ENCODE data around the gene TP53I13. TPM values are rescaled to one million over a fixed set of nuclear protein-coding genes. Genes with fewer than 3 reads are reported as not detected.

TP53I13 gene
- total and polyA plus RNA-seq, 2 of the 13 experiments (the other 11 are each of a cell fraction or from before 2014, with no cell fraction given) = 16.9 to 25.7 TPM

DNA sequence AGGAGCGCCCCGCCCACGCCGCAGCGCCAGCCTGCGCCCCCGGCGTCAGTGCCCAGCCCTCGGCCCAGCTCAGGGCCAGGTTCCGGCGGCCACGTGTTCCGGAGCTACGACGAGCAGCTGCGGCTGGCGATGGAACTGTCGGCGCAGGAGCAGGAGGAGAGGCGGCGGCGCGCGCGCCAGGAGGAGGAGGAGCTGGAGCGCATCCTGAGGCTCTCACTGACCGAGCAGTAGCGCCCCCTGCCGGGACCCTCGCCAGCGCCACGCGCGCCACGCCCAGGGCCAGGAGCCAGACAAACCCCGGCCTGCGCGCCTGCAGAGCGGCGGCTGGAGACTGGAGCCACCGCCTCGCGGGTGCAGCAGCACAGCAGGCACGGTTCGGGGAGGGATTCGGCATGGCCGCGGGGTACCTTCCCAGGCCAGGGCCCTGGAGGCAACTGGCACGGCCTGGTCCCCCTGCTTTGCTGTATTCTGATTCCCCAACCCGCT, 44.9 kb downstream of the TP53I13 start (continued):
- TF ChIP-seq, protein P1, sequence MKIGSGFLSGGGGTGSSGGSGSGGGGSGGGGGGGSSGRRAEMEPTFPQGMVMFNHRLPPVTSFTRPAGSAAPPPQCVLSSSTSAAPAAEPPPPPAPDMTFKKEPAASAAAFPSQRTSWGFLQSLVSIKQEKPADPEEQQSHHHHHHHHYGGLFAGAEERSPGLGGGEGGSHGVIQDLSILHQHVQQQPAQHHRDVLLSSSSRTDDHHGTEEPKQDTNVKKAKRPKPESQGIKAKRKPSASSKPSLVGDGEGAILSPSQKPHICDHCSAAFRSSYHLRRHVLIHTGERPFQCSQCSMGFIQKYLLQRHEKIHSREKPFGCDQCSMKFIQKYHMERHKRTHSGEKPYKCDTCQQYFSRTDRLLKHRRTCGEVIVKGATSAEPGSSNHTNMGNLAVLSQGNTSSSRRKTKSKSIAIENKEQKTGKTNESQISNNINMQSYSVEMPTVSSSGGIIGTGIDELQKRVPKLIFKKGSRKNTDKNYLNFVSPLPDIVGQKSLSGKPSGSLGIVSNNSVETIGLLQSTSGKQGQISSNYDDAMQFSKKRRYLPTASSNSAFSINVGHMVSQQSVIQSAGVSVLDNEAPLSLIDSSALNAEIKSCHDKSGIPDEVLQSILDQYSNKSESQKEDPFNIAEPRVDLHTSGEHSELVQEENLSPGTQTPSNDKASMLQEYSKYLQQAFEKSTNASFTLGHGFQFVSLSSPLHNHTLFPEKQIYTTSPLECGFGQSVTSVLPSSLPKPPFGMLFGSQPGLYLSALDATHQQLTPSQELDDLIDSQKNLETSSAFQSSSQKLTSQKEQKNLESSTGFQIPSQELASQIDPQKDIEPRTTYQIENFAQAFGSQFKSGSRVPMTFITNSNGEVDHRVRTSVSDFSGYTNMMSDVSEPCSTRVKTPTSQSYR (CRISPR knock-in tag; IDR thresholded peaks at IDR 0.05; ENCODE audit: borderline replicate concordance) = peak; percentile 56; the same call in 1 of the 2 replicates
- TF ChIP-seq, protein P2, sequence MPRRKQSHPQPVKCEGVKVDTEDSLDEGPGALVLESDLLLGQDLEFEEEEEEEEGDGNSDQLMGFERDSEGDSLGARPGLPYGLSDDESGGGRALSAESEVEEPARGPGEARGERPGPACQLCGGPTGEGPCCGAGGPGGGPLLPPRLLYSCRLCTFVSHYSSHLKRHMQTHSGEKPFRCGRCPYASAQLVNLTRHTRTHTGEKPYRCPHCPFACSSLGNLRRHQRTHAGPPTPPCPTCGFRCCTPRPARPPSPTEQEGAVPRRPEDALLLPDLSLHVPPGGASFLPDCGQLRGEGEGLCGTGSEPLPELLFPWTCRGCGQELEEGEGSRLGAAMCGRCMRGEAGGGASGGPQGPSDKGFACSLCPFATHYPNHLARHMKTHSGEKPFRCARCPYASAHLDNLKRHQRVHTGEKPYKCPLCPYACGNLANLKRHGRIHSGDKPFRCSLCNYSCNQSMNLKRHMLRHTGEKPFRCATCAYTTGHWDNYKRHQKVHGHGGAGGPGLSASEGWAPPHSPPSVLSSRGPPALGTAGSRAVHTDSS (CRISPR knock-in tag; conservative IDR thresholded peaks at IDR 0.05) = no peak
- TF ChIP-seq ZNF20 (CRISPR knock-in tag; IDR thresholded peaks at IDR 0.05) (no peak), MZF1 (CRISPR knock-in tag; IDR thresholded peaks at IDR 0.05; ENCODE audit: borderline replicate concordance) (no peak), ZNF703 (CRISPR knock-in tag; IDR thresholded peaks at IDR 0.05; ENCODE audit: borderline replicate concordance) (no peak), HNF4A (CRISPR knock-in tag; IDR thresholded peaks at IDR 0.05) (no peak), ZNF564 (CRISPR knock-in tag; IDR thresholded peaks at IDR 0.05) (peak; percentile 92), TBX3 (IDR thresholded peaks at IDR 0.05; ENCODE audit: borderline replicate concordance) (no peak), MIER2 (CRISPR knock-in tag; IDR thresholded peaks at IDR 0.05) (peak; percentile 60; the same call in 1 of the 2 replicates), ZNF12 (CRISPR knock-in tag; IDR thresholded peaks at IDR 0.05) (no peak), SP2 (CRISPR knock-in tag; IDR thresholded peaks at IDR 0.05) (no peak; the same call in 1 of the 2 replicates), ZNF558 (CRISPR knock-in tag; IDR thresholded peaks at IDR 0.05; ENCODE audit: borderline replicate concordance) (no peak), IRF2 (CRISPR knock-in tag; IDR thresholded peaks at IDR 0.05) (0 out of 2 replicates have a peak, but pooled peaks have one; percentile 16), ZNF343 (CRISPR knock-in tag; IDR thresholded peaks at IDR 0.05) (peak; percentile 28; the same call in 1 of the 2 replicates), NCOA5 (CRISPR knock-in tag; IDR thresholded peaks at IDR 0.05) (no peak), ZNF451 (CRISPR knock-in tag; IDR thresholded peaks at IDR 0.05) (peak; percentile 87; the same call in 1 of the 2 replicates), HMG20B (CRISPR knock-in tag; conservative IDR thresholded peaks at IDR 0.05) (no peak), ZNF510 (CRISPR knock-in tag; IDR thresholded peaks at IDR 0.05; ENCODE audit: low read depth) (0 out of 2 replicates have a peak, but pooled peaks have one; percentile 52), ZNF768 (CRISPR knock-in tag; IDR thresholded peaks at IDR 0.05) (0 out of 2 replicates have a peak, but pooled peaks have one; percentile 22)
- TF ChIP-seq, protein P3, sequence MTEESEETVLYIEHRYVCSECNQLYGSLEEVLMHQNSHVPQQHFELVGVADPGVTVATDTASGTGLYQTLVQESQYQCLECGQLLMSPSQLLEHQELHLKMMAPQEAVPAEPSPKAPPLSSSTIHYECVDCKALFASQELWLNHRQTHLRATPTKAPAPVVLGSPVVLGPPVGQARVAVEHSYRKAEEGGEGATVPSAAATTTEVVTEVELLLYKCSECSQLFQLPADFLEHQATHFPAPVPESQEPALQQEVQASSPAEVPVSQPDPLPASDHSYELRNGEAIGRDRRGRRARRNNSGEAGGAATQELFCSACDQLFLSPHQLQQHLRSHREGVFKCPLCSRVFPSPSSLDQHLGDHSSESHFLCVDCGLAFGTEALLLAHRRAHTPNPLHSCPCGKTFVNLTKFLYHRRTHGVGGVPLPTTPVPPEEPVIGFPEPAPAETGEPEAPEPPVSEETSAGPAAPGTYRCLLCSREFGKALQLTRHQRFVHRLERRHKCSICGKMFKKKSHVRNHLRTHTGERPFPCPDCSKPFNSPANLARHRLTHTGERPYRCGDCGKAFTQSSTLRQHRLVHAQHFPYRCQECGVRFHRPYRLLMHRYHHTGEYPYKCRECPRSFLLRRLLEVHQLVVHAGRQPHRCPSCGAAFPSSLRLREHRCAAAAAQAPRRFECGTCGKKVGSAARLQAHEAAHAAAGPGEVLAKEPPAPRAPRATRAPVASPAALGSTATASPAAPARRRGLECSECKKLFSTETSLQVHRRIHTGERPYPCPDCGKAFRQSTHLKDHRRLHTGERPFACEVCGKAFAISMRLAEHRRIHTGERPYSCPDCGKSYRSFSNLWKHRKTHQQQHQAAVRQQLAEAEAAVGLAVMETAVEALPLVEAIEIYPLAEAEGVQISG (CRISPR knock-in tag; IDR thresholded peaks at IDR 0.05) = peak; percentile 64
- TF ChIP-seq, protein P4, sequence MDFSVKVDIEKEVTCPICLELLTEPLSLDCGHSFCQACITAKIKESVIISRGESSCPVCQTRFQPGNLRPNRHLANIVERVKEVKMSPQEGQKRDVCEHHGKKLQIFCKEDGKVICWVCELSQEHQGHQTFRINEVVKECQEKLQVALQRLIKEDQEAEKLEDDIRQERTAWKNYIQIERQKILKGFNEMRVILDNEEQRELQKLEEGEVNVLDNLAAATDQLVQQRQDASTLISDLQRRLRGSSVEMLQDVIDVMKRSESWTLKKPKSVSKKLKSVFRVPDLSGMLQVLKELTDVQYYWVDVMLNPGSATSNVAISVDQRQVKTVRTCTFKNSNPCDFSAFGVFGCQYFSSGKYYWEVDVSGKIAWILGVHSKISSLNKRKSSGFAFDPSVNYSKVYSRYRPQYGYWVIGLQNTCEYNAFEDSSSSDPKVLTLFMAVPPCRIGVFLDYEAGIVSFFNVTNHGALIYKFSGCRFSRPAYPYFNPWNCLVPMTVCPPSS (IDR thresholded peaks at IDR 0.05) = no peak
- TF ChIP-seq, protein P5, sequence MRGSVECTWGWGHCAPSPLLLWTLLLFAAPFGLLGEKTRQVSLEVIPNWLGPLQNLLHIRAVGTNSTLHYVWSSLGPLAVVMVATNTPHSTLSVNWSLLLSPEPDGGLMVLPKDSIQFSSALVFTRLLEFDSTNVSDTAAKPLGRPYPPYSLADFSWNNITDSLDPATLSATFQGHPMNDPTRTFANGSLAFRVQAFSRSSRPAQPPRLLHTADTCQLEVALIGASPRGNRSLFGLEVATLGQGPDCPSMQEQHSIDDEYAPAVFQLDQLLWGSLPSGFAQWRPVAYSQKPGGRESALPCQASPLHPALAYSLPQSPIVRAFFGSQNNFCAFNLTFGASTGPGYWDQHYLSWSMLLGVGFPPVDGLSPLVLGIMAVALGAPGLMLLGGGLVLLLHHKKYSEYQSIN (CRISPR knock-in tag; IDR thresholded peaks at IDR 0.05; ENCODE audit: borderline replicate concordance) = no peak

All from HepG2 (cell line).